Measurements from ENCODE around the gene LCP2.
A peak's percentile ranks its signal among the peaks of the same experiment; 100 is the strongest.

LCP2 gene

DNA sequence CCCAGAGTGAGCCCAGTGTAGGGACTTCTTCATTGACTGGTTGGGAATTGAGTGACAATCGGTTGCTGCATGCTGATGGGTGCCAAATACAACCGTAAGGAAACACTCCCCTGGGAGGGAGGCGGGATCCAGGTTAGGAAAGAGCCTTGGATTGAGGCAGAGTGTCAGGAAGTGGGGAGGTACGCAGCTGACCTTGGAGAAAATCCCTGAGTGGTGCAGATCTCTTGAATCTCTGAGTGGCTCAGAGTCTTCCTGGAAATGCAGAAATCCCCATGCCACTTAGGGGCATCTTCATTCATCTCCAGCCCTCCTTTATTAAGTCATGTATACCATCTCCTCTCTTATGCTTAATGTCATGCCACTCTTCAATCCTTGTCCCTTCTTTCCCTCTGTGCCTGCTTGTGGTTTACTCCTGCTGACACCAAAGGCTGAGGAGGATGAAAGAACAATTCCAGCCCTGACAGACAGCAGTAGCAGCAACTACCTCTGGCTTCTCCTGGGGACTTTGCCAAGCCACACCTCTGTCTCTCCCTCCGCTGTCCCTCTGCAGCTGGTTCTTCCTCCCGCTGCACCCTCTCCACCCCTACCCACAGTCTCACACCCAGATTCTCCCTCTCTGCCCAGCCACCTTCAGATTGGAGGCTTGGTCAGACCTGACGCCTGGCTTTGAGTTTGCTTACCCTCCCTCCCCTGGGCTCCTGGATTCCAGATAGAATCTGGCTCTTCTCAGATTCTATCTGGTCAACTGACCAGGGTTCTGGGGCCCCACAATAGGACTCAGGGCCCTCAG lies 14.1 kb upstream of the LCP2 start:
- TF ChIP-seq GATA1 (IDR thresholded peaks at IDR 0.05; ENCODE audit: low read depth, low read length) (no peak), POLR2A (IDR thresholded peaks at IDR 0.05; ENCODE audit: low read length) (peak; percentile 4)
- DNase-seq = no peak

- TF ChIP-seq GATA1 (IDR thresholded peaks at IDR 0.05; ENCODE audit: low read depth, low read length) (no peak), POLR2A (IDR thresholded peaks at IDR 0.05; ENCODE audit: low read length) (no peak)
These were observed 12.8 kb upstream of the LCP2 start for GRCh38 chr5:170310256-170310926.

GRCh38 chr5:170308686-170309085 lies 11.1 kb upstream of the LCP2 start:
- DNase-seq = no peak
- TF ChIP-seq POLR2A (IDR thresholded peaks at IDR 0.05; ENCODE audit: low read length) (no peak), GATA1 (IDR thresholded peaks at IDR 0.05; ENCODE audit: low read depth, low read length) (no peak)

More at GRCh38 chr5:170310256-170310926, 12.8 kb upstream of the LCP2 start:
- DNase-seq = no peak

DNA sequence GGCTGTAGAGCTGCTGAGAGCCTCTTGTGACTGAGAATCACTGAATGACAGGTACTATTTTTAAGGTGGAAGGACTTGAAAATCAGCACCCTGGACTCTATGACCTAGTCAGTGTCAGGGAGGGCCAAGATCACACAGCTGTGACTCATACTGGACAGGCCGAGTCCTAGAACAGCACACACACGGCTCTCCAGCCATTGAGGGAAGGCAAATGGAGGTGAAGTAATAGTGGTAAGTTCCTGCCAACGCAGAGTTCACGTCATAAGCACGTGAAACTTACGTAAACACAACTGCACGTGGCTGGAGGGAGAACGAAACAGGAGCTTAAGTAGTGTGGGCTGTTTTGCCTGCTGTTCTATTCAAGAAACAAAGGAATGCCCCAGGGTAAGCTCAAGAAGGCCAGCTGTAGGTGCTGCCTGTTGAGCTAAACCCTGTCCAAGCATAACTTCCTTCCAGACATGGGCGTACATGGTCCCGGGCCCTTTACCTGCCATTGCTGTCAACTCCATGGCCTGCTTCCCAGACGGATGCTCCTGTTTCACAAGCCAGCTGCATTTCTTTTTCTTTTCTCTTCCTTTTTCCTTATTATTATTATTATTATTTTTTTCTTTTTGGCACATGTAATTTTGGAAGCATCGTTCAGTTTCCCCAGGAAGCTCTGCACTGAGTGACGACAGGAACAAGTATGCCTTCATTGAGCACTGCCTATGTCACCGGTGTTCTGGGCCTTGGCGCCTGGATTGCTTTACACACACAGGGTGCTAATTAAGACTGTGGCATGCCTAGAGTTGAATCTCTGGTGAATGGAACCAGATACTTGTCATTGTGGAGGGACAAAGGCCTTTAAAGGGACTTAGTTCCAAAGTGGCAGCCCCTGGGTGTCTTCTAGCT lies 10.2 kb upstream of the LCP2 start:
- TF ChIP-seq GATA1 (IDR thresholded peaks at IDR 0.05; ENCODE audit: low read depth, low read length) (no peak), POLR2A (IDR thresholded peaks at IDR 0.05; ENCODE audit: low read length) (peak; percentile 28)
- DNase-seq = peak; percentile 66 to 69

- peak; percentile 90 to 96 for DNase-seq
- TF ChIP-seq POLR2A (IDR thresholded peaks at IDR 0.05; ENCODE audit: low read length) (peak; percentile 84), GATA1 (IDR thresholded peaks at IDR 0.05; ENCODE audit: low read depth, low read length) (no peak)
These were observed 8.8 kb upstream of the LCP2 start for GRCh38 chr5:170306381-170306831.

DNA sequence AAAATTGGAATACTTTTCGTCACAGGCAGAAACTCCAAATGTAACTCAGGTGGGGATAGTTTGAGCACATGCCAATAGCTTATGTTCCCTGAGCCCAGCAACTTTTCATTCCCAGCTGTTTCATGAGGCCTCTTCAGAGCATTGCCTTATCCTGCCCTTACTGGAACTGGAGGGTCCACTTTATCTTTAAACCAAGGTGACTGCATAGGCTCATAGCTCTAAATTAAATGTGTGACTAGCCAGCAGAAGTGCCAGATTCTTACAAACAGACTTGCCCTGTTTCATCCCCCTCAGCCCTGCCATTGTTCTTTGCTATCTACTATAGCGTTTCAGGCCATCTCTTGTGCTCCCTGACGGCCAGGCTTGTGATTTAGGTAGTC lies 8.1 kb upstream of the LCP2 start:
- TF ChIP-seq GATA1 (IDR thresholded peaks at IDR 0.05; ENCODE audit: low read depth, low read length) (no peak), POLR2A (IDR thresholded peaks at IDR 0.05; ENCODE audit: low read length) (no peak)
- DNase-seq = peak in 1 of 2 experiments; percentile 44

DNA sequence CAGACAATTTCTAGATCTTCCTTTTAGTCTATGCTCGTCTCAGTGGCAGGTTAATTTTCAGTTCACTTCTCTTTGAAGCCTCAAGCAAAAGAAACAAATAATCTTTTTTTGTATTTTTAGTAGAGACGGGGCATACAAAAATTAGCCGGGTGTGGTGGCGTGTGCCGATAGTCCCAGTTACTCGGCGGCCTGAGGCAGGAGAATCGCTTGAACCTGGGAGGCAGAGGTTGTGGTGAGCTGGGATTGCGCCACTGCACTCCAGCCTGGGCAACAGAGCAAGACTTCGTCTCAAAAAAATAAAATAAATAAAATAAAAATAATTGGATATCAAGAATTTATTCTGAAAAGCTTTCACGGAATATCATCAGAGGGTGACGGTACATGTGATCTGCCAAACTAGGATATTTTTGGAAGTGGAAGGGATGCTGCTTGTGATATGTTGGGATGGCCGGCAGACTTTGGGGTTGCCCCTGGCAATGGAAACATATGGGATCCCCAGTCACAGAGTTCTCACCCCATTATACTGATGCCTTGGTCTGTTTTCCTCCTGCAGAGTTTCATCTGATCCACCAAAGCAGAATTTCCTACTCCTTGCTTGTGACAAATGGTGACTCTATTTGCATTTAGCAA lies 7.6 kb upstream of the LCP2 start:
- DNase-seq = peak in 1 of 2 experiments; percentile 39
- no peak for TF ChIP-seq GATA1 (IDR thresholded peaks at IDR 0.05; ENCODE audit: low read depth, low read length)
- no peak for TF ChIP-seq POLR2A (IDR thresholded peaks at IDR 0.05; ENCODE audit: low read length)

- no peak for DNase-seq
- TF ChIP-seq POLR2A (IDR thresholded peaks at IDR 0.05; ENCODE audit: low read length) (no peak), GATA1 (IDR thresholded peaks at IDR 0.05; ENCODE audit: low read depth, low read length) (no peak)
These were observed 6.0 kb upstream of the LCP2 start for GRCh38 chr5:170303549-170303948.

- TF ChIP-seq GATA1 (IDR thresholded peaks at IDR 0.05; ENCODE audit: low read depth, low read length) = no peak
- no peak for TF ChIP-seq POLR2A (IDR thresholded peaks at IDR 0.05; ENCODE audit: low read length)
- peak; percentile 74 to 83 for DNase-seq
These were observed 5.3 kb upstream of the LCP2 start for GRCh38 chr5:170302653-170303501.

DNA sequence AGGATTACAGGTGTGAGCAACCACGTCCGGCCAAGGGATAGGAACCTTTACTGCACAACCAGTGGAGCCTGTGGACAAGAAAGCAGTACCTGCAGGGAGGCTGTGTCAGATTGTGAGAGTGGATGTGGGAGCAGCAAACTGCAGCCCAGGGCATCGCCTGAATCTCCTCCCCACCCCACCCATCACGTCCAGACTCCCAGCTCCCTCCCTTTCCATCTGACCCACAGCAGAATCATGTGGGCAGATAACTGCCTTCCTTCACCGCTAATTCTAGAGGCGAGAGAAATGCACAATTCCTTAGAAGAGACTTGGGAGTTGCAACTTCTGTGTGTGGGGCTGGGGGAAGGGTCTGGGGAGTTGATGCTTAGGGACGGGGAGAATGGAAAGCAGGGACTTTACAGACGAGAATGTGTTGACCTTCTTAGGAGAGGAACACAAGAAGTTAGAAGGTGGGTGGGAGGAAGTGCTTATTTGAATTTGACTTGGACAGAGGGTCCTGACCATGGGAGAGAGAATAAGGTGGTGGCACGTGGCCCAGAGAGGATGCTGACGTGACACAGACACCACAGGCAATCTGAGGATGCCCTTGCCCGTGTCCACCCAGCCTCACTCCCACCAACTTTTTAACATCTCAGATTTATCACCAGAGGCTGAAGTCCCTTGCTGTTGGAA lies 4.5 kb upstream of the LCP2 start:
- no peak for TF ChIP-seq POLR2A (IDR thresholded peaks at IDR 0.05; ENCODE audit: low read length)
- no peak for TF ChIP-seq GATA1 (IDR thresholded peaks at IDR 0.05; ENCODE audit: low read depth, low read length)
- DNase-seq = peak; percentile 31 to 33

GRCh38 chr5:170301149-170301548 lies 3.6 kb upstream of the LCP2 start:
- DNase-seq = no peak
- TF ChIP-seq POLR2A (IDR thresholded peaks at IDR 0.05; ENCODE audit: low read length) (no peak), GATA1 (IDR thresholded peaks at IDR 0.05; ENCODE audit: low read depth, low read length) (no peak)

- no peak for DNase-seq
- TF ChIP-seq POLR2A (IDR thresholded peaks at IDR 0.05; ENCODE audit: low read length) = no peak
These were observed 2.9 kb upstream of the LCP2 start for GRCh38 chr5:170300361-170301013.
